CD14-positive monocyte (primary cell): ENCODE measurements around the gene HYOU1. TPM values are rescaled to one million over a fixed set of nuclear protein-coding genes. Genes with fewer than 3 reads are reported as not detected.
A peak's percentile ranks its signal among the peaks of the same experiment; 100 is the strongest.

Experiments
- DNase-seq, 3 donors: peaks; one replicate each; pipeline ENCODE4 v3.0.0-alpha.2; 2011 to 2022
- H2AFZ ChIP-seq: 2 replicates; pipeline ENCODE4 v1.6.0; 2012; ENCODE audit warnings: mild to moderate bottlenecking, low read depth, low read length, inconsistent platforms; ENCODE audit not compliant: insufficient read depth, poor library complexity, severe bottlenecking
- H3K27ac ChIP-seq, 2 donors: 1 replicate in 1 of 2; 2 replicates in 1 of 2; pipeline ENCODE4 v1.5.1; 2012 to 2013; ENCODE audit warnings: low read length in 2 of 2, control low read depth in 1 of 2, inconsistent platforms in 1 of 2, low read depth in 1 of 2, mild to moderate bottlenecking in 1 of 2
- H3K27me3 ChIP-seq, 2 donors: one replicate each; pipeline versions ENCODE4 v1.6.0 to v1.6.1; 2011 to 2013; ENCODE audit warnings: low read length in 2 of 2; ENCODE audit not compliant: control insufficient read depth in 2 of 2, insufficient read depth in 2 of 2
- H3K36me3 ChIP-seq, 2 donors: replicated peaks in 1 of 2; 1 replicate in 1 of 2; 2 replicates in 1 of 2; pipeline versions ENCODE4 v1.5.1 to v1.6.1; 2012 to 2013; ENCODE audit warnings: low read length in 2 of 2, control low read depth in 1 of 2, inconsistent platforms in 1 of 2, mild to moderate bottlenecking in 1 of 2; ENCODE audit not compliant: insufficient read depth in 2 of 2, control insufficient read depth in 1 of 2
- H3K4me1 ChIP-seq, 2 donors: 1 replicate in 1 of 2; 2 replicates in 1 of 2; pipeline versions ENCODE4 v1.5.1 to v1.6.1; 2012 to 2013; ENCODE audit warnings: low read length in 2 of 2, control low read depth in 1 of 2, inconsistent platforms in 1 of 2, mild to moderate bottlenecking in 1 of 2, moderate library complexity in 1 of 2; ENCODE audit not compliant: insufficient read depth in 2 of 2, control insufficient read depth in 1 of 2
- H3K4me2 ChIP-seq: replicated peaks from 2 replicates; pipeline ENCODE3; 2012; ENCODE audit warnings: low read length, moderate library complexity, mild to moderate bottlenecking; ENCODE audit not compliant: poor library complexity, severe bottlenecking; ENCODE audit errors: extremely low read depth
- H3K4me3 ChIP-seq, 3 experiments: fragments of 200-600 bp in 1 of 3; sonication (generic) in 1 of 3; replicated peaks in 1 of 3; 1 replicate in 2 of 3; 2 replicates in 1 of 3; pipeline ENCODE4 v1.5.1; 2011 to 2013; ENCODE audit warnings: low read length in 3 of 3, mild to moderate bottlenecking in 3 of 3, control low read depth in 2 of 3, low read depth in 2 of 3, inconsistent platforms in 1 of 3, moderate library complexity in 1 of 3
- H3K79me2 ChIP-seq: 2 replicates; pipeline ENCODE4 v1.6.0; 2012; ENCODE audit warnings: mild to moderate bottlenecking, control low read depth, inconsistent platforms, low read length, moderate library complexity; ENCODE audit not compliant: insufficient read depth
- H3K9ac ChIP-seq: 2 replicates; pipeline ENCODE4 v1.6.0; 2017; ENCODE audit warnings: low read length, mild to moderate bottlenecking; ENCODE audit not compliant: insufficient read depth, poor library complexity, severe bottlenecking
- H3K9me3 ChIP-seq, 2 donors: replicated peaks in 1 of 2; 1 replicate in 1 of 2; 2 replicates in 1 of 2; pipeline versions ENCODE4 v1.5.1 to v1.6.1; 2012 to 2013; ENCODE audit warnings: low read length in 2 of 2, control low read depth in 1 of 2; ENCODE audit not compliant: control insufficient read depth in 1 of 2, insufficient read depth in 1 of 2
- H4K20me1 ChIP-seq: 2 replicates; pipeline ENCODE4 v1.6.0; 2012; ENCODE audit warnings: mild to moderate bottlenecking, low read length, control low read depth, moderate library complexity; ENCODE audit not compliant: insufficient read depth
- H3K27ac Mint-ChIP-seq, 7 donors: one replicate each; pipeline ENCODE4 v1.8.0; 2020; ENCODE audit warnings: mild to moderate bottlenecking in 7 of 7, mixed read lengths in 7 of 7, moderate library complexity in 6 of 7, inconsistent platforms in 2 of 7
- H3K27me3 Mint-ChIP-seq, 3 donors: one replicate each; pipeline ENCODE4 v1.8.0; 2021 to 2022; ENCODE audit warnings: low read depth in 3 of 3, mild to moderate bottlenecking in 3 of 3, mixed read lengths in 3 of 3, moderate library complexity in 3 of 3, inconsistent platforms in 1 of 3
- H3K36me3 Mint-ChIP-seq, 2 donors: one replicate each; pipeline ENCODE4 v1.8.0; 2020; ENCODE audit warnings: mixed read lengths in 2 of 2, inconsistent platforms in 1 of 2, mild to moderate bottlenecking in 1 of 2
- H3K4me1 Mint-ChIP-seq: one replicate; pipeline ENCODE4 v1.8.0; 2020; ENCODE audit warnings: mild to moderate bottlenecking, mixed read lengths
- H3K4me3 Mint-ChIP-seq, 2 donors: one replicate each; pipeline ENCODE4 v1.8.0; 2020; ENCODE audit warnings: mild to moderate bottlenecking in 2 of 2, mixed read lengths in 2 of 2, moderate library complexity in 1 of 2
- H3K9me3 Mint-ChIP-seq, 7 donors: one replicate each; pipeline ENCODE4 v1.8.0; 2020 to 2022; ENCODE audit warnings: mixed read lengths in 7 of 7, mild to moderate bottlenecking in 6 of 7, moderate library complexity in 6 of 7, inconsistent platforms in 2 of 7
- WGBS: methylation state at CpG from one replicate; pipeline ENCODE4 v1.1.5; 2013; ENCODE audit warnings: missing lambda C conversion rate; ENCODE audit not compliant: insufficient coverage; 5-methylcytosine and 5-hydroxymethylcytosine counted together
- intact Hi-C, 2 donors: fragments of 100-400 bp; cut with micrococcal nuclease; formaldehyde crosslinking; loops; one replicate each; pipeline versions ENCODE4 v1.15.0 to v1.15.1; 2023
- polyA plus RNA-seq, 3 donors: library from polyadenylated mRNA; depleted of rRNA in 1 of 3; unstranded in 2 of 3; stranded (reverse) in 1 of 3; fragments of 300-500 nt in 2 of 3; fragments of >200 nt in 1 of 3; fragmentation: Illumina TruSeq in 2 of 3; gene quantifications; 1 replicate in 2 of 3; 2 replicates in 1 of 3; pipeline ENCODE4 v1.2.3, GENCODE V29; 2012 to 2021
- TF ChIP-seq, protein P1 (sequence below): fragments of 200-600 bp; IDR thresholded peaks from one replicate; pipeline ENCODE4 v1.8.0; 2022; ENCODE audit warnings: antibody characterized with exemption, mild to moderate bottlenecking

HYOU1 gene
- polyA plus RNA-seq, 3 donors = 8.4 to 34.9 (median 8.6) TPM

DNA sequence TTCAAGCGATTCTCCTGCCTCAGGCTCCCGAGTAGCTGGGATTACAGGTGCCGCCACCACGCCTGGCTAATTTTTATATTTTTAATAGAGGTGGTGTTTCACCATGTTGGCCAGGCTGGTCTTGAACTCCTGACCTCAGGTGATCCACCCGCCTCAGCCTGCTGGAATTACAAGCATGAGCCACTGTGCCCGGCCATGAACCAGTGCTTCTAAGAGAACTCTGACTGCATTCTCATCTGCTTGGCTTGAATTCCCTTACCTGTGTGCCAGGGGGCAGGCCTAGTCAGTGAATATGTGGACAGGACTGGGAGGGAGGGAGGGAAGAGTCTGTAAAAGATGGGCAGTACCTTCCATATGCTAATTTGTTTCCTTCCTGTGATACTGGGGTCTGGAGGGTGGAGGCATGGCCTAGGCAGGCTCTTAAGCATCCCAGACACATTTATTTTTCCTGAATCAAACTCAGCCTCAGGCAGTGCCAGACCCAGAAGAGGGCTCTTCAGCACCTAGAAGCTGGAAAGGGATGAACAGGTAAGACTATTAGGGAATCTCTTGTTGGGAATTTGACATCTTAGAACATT, 45.4 kb downstream of the HYOU1 start:
- no peak overlapping the region for H3K9ac ChIP-seq
- Mint-ChIP-seq H3K4me1 (peaks cover 3% of the 10 kb centered on the region), H3K27me3 (no peaks in the 10 kb centered on the region), H3K36me3 (peaks cover 71 to 90% of the 10 kb centered on the region in 2 donors), H3K27ac (peak overlapping the region in 2 of 7 donors; percentile 21 to 58), H3K4me3 (no peak overlapping the region), H3K9me3 (no peaks in the 10 kb centered on the region)
- no peaks in the 10 kb centered on the region for H4K20me1 ChIP-seq
- WGBS = 100% methylated on average over 2 of the region's 6 CpGs
- H3K79me2 ChIP-seq = peaks cover 13% of the 10 kb centered on the region
- TF ChIP-seq, protein P1, sequence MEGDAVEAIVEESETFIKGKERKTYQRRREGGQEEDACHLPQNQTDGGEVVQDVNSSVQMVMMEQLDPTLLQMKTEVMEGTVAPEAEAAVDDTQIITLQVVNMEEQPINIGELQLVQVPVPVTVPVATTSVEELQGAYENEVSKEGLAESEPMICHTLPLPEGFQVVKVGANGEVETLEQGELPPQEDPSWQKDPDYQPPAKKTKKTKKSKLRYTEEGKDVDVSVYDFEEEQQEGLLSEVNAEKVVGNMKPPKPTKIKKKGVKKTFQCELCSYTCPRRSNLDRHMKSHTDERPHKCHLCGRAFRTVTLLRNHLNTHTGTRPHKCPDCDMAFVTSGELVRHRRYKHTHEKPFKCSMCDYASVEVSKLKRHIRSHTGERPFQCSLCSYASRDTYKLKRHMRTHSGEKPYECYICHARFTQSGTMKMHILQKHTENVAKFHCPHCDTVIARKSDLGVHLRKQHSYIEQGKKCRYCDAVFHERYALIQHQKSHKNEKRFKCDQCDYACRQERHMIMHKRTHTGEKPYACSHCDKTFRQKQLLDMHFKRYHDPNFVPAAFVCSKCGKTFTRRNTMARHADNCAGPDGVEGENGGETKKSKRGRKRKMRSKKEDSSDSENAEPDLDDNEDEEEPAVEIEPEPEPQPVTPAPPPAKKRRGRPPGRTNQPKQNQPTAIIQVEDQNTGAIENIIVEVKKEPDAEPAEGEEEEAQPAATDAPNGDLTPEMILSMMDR = no peak
- H3K4me2 ChIP-seq = no peak overlapping the region
- H3K9me3 ChIP-seq = no peaks in the 10 kb centered on the region
- DNase-seq = no peak
- H3K36me3 ChIP-seq = peaks cover 73 to 93% of the 10 kb centered on the region in 2 donors
- no peak overlapping the region for H3K4me3 ChIP-seq
- H3K27ac ChIP-seq = no peak overlapping the region
- no peak overlapping the region for H2AFZ ChIP-seq
- no peaks in the 10 kb centered on the region for H3K27me3 ChIP-seq
- H3K4me1 ChIP-seq = peaks cover 2 to 4% of the 10 kb centered on the region in 2 donors
- intact Hi-C loops = no loop called here

GRCh38 chr11:119006656-119007055, 50.3 kb downstream of the HYOU1 start:
- TF ChIP-seq, protein P1 = no peak
- intact Hi-C loops = no loop called here
- Mint-ChIP-seq H3K27me3 (no peaks in the 10 kb centered on the region), H3K9me3 (no peaks in the 10 kb centered on the region), H3K4me3 (no peak overlapping the region), H3K4me1 (no peaks in the 10 kb centered on the region), H3K27ac (peak overlapping the region in 1 of 7 donors; percentile 52), H3K36me3 (peaks cover 66 to 87% of the 10 kb centered on the region in 2 donors)
- Histone ChIP-seq H3K27me3 (no peaks in the 10 kb centered on the region), H2AFZ (no peak overlapping the region), H3K79me2 (no peaks in the 10 kb centered on the region), H3K9ac (no peak overlapping the region), H4K20me1 (no peaks in the 10 kb centered on the region), H3K4me2 (no peak overlapping the region), H3K4me1 (no peaks in the 10 kb centered on the region), H3K27ac (no peak overlapping the region), H3K36me3 (peaks cover 60 to 92% of the 10 kb centered on the region in 2 donors), H3K9me3 (no peaks in the 10 kb centered on the region), H3K4me3 (no peak overlapping the region)
- no peak for DNase-seq
- WGBS = 90% methylated on average over 3 of the region's 4 CpGs
